ENCODE measurements around the gene SPOUT1.
A peak's percentile ranks its signal among the peaks of the same experiment; 100 is the strongest.
"Not testable (repeated sequence)": the region's sequence is repeated elsewhere in the genome, so short reads cannot be mapped to it uniquely, and the experiment has no call there.

Gene SPOUT1

DNA sequence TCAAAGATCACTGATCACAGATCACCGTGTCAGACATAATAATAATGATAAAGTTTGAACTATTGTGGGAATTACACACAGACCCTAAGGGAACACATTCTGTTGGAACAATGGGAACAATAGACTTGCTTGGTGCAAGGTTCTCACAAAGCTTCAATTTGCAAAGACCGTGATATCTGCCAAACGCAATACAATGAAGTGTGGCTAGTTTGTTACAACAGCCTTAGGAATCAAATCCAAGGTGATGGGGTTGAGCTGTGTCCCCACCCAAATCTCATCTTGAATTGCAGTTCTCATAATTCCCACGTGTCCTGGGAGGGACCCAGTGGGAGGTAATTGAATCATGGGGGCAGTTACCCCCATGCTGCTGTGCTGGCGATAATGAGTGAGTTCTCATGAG lies 31.3 kb upstream of the SPOUT1 start:
- H3K27ac ChIP-seq: peak overlapping the region; percentile 73; the same call in 1 of the 2 replicates
- TF ChIP-seq ZFX (IDR thresholded peaks at IDR 0.05): no peak
- TF ChIP-seq, protein P1, sequence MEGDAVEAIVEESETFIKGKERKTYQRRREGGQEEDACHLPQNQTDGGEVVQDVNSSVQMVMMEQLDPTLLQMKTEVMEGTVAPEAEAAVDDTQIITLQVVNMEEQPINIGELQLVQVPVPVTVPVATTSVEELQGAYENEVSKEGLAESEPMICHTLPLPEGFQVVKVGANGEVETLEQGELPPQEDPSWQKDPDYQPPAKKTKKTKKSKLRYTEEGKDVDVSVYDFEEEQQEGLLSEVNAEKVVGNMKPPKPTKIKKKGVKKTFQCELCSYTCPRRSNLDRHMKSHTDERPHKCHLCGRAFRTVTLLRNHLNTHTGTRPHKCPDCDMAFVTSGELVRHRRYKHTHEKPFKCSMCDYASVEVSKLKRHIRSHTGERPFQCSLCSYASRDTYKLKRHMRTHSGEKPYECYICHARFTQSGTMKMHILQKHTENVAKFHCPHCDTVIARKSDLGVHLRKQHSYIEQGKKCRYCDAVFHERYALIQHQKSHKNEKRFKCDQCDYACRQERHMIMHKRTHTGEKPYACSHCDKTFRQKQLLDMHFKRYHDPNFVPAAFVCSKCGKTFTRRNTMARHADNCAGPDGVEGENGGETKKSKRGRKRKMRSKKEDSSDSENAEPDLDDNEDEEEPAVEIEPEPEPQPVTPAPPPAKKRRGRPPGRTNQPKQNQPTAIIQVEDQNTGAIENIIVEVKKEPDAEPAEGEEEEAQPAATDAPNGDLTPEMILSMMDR (conservative IDR thresholded peaks at IDR 0.05): no peak

DNA sequence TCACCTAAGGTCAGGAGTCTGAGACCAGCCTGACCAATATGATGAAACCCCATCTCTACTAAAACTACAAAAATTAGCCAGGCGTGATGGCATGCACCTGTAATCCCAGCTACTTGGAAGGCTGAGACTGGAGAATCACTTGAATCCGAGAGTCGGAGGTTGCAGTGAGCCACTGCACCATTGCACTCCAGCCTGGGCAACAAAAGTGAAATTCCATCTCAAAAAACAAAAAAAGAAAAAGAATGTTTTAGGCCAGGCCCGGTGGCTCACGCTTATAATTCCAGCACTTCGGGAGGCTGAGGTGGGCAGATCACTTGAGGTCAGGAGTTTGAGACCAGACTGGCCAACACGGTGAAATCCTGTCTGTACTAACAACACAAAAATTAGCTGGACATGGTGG lies 28.9 kb upstream of the SPOUT1 start:
- not testable (repeated sequence) for H3K27ac ChIP-seq

DNA sequence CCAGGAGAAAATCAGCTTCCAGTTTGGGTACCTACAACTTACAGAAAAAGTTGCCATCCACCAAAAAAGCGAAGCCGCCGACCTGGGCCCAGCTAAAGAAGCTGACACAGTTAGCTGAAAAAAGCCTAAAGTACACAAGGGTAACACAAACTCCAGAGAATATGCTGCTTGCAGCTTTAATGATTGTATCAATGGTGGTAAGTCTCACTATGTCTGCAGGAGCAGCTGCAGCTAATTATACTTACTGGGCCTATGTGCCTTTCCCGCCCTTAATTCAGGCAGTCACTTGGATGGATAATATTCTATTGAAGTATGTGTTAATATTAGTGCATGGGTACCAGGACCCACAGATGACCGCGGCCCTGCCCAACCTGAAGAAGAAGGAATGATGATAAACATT lies 24.9 kb upstream of the SPOUT1 start:
- H3K27ac ChIP-seq: not testable (repeated sequence)

DNA sequence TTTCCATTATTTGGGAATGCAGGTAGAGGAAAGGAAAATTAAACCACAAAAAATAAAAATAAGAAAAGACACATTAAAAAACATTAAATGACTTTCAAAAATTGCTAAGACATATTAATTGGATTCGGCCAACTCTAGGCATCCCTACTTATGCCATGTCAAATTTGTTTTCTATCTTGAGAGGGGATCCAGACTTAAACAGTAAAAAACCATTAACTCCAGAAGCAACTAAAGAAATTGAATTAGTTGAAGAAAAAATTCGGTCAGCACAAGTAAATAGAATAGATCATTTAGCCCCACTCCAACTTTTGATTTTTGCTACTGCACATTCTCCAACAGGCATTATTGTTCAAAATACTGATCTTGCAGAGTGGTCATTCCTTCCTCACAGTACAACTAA lies 23.1 kb upstream of the SPOUT1 start:
- H3K27ac ChIP-seq: not testable (repeated sequence)

DNA sequence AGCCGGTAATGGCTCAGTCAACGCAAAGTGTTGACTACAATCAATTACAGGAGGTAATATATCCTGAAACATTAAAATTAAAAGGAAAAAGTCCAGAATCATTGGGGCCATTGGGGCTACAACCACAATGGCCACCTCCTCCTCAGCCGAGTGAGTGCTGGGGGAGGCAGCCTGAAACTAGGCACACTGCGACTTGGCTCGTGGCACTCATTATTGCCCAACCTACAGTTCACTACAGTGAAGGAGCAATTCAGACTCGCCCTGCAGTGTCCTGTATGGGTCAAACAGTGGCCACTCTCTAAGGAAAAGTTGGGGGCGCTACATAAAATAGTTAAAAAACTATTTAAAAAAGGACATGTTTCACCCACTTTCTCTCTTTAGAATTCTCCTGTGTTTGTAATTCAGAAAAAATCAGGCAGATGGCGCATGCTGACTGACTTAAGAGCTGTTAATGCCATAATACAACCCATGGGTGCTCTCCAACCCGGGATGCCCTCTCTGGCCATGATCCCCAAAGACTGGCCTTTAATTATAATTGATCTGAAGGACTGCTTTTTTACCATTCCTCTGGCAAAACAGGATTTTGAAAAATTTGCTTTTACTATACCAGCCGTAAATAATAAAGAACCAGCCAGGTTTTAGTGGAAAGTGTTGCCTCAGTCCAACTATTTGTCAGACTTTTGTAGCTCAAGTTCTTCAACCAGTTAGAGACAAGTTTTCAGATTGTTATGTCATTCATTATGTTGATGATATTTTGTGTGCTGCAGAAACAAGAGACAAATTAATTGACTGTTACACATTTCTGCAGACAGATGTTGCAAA lies 22.4 kb upstream of the SPOUT1 start:
- TF ChIP-seq, protein P1 (conservative IDR thresholded peaks at IDR 0.05): peak; percentile 83
- not testable (repeated sequence) for H3K27ac ChIP-seq

DNA sequence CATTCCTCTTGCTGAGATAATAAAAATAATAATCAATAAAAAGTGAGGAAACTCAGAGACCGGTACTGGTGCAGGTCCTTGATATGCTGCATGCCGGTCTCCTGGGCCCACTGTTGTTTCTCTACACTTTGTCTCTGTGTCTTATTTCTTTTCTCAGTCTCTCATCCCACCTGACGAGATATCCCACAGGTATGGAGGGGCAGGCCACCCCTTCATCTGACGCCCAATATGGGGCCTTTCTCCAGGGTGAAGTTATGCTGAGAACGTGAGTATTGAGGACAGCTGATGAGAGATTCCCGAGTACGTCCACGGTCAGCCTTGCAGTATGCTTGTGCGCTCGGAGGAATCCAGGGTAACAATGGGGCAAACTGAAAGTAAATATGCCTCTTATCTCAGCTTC lies 21.4 kb upstream of the SPOUT1 start:
- H3K27ac ChIP-seq: not testable (repeated sequence)

DNA sequence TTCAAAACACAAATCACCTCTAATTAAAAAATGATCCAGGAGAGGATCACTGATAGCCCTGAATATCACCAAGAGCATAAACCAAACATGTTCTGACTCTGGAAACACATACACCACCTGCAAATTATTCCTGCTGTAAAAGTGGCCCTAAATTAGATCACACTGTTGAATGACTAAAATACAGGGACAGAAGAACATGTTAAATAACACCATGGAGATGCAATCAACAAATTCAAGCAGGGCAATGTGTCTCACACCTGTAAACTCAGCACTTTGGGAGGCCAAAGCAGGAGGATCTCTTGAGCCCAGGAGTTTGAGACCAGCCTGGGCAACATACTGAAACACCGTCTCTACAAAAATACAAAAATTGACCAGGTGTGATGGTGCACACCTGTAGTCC lies 18.2 kb upstream of the SPOUT1 start:
- H3K27ac ChIP-seq: no peak overlapping the region
- TF ChIP-seq ZFX (IDR thresholded peaks at IDR 0.05): no peak
- TF ChIP-seq, protein P1 (conservative IDR thresholded peaks at IDR 0.05): no peak

DNA sequence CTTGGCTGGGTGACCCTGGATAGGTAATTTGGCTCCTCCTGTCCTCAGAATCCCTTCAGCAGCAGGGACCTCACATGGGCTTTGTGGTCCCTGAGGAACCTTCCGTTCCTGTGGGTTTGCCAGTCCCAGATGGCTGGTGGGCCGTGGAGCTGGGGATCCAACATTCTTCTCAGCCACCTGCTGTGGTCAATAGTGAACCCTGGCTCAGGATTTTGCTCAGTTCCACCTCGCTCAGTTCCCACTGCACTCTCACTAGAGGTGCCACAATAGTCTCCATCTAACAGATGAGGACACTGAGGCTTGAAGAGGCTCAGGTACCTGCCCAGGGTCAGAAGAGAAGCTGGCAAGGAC lies 17.1 kb upstream of the SPOUT1 start:
- H3K27ac ChIP-seq: no peak overlapping the region
- TF ChIP-seq ZFX (IDR thresholded peaks at IDR 0.05): no peak
- TF ChIP-seq, protein P1 (conservative IDR thresholded peaks at IDR 0.05): no peak

DNA sequence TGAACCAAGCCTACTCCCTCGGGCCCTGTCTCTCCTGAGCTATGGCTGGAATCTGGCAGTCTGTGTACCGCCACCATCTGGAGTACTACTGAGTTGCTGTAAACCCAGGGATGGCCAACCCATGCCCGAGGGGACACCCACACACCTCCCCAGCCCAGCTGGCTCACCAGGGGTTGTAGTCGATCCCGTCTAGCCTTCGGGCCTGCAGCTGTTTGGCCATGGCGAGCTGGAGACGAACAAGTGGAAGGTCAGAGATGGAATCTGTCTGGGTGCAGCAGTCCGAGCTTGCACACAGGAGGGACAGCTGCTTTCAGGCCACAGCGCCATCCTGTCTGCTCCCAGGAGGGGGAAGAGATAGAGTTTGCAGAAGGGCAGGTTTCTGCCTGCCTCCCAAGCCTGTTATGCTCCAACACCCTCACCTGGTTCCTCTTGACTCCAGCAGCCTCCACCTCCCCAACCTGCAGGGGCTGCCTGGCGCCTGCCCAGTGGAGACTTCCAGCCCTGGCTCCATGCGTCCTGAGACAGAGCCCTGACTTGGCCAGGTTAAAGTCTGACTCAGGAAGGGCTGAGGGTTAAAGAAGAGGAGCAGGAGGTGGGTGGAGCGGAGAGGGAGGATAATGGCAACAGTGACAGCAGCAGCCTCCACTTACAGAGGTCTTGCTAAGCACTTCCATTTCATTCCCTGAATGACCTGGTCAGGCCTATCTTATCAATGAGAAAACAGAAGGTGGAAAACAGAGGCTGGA lies 15.8 kb upstream of the SPOUT1 start:
- no peak for TF ChIP-seq ZFX (IDR thresholded peaks at IDR 0.05)
- TF ChIP-seq, protein P1 (conservative IDR thresholded peaks at IDR 0.05): no peak
- H3K27ac ChIP-seq: no peak overlapping the region

DNA sequence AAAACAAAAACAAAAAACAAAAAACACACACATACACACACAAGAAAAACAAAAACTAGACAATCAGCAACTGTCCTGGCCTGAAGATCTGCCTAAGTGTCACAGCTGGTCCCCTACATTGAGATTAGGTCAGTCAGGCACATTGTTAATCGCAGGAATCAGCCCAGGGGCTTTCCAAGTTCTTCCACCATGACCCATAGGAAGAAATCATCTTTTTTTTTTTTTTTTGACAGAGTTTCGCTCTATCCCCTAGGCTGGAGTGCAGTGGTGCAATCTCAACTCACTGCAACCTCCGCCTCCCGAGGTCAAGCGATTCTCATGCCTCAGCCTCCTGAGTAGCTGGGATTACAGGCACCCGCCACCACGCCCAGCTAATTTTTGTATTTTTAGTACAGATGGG lies 13.6 kb upstream of the SPOUT1 start:
- not testable (repeated sequence) for H3K27ac ChIP-seq
